ENCODE measurements around the gene POU3F2.
A peak's percentile ranks its signal among the peaks of the same experiment; 100 is the strongest.

Gene POU3F2

DNA sequence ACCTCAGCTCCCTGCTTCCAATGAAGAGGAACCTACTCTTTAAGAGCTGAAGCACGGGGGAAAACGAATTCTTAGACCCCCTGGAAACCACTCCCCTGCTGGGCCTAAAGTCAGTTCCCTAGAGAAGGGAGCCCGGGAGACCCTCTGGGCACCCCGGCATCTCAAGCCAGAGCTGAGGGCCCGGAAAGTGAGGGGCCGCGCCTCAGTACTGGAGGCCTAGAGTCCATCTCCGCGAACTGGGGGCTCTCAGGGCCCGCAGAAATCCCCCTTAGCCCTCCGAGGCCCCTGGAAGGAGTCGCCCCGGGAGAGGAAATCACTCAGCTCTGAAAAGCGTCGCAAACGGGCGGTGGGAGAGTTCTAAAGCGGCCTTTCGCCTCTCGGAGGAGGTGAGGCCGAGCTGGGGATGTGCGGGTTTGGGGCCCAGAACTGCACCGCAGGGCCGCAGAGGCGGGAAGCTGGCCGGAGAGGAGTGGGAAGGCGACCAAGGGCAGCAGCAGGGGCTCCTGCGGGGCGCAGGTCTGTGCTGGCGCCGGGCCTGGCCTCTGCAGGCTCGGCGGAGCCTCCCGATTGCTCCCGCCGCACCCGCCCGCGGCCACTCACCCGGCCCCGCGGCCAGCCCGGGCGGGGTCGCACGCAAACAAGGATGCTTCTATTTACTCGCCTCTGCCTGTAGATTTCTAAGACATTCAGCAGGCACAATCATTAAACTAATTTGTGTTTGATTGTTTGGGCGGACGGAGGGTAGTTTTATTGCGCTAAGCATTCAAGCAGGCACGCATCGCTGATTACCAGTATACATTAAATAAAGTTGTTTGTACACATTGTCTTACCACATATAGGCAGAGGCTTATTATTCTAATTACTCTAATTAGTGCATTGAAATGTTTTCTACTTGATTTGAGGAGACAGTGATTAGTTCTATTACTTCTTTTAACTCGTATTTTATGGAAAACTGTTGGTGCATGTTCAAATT is 9.2 kb downstream of the POU3F2 start:
- no peak for DNase-seq (ENCODE audit: low read depth in 2 of 2)

GRCh38 chr6:98844244-98845210 is 10.2 kb downstream of the POU3F2 start:
- DNase-seq (ENCODE audit: low read depth in 2 of 2), result no peak

GRCh38 chr6:98845211-98846020 is 11.0 kb downstream of the POU3F2 start:
- DNase-seq (ENCODE audit: low read depth in 2 of 2), result peak in 1 of 2 donors; percentile 42

GRCh38 chr6:98846021-98846380 is 11.6 kb downstream of the POU3F2 start:
- DNase-seq (ENCODE audit: low read depth in 2 of 2), result no peak

GRCh38 chr6:98847416-98847778 is 13.0 kb downstream of the POU3F2 start:
- no peak for DNase-seq (ENCODE audit: low read depth in 2 of 2)

DNA sequence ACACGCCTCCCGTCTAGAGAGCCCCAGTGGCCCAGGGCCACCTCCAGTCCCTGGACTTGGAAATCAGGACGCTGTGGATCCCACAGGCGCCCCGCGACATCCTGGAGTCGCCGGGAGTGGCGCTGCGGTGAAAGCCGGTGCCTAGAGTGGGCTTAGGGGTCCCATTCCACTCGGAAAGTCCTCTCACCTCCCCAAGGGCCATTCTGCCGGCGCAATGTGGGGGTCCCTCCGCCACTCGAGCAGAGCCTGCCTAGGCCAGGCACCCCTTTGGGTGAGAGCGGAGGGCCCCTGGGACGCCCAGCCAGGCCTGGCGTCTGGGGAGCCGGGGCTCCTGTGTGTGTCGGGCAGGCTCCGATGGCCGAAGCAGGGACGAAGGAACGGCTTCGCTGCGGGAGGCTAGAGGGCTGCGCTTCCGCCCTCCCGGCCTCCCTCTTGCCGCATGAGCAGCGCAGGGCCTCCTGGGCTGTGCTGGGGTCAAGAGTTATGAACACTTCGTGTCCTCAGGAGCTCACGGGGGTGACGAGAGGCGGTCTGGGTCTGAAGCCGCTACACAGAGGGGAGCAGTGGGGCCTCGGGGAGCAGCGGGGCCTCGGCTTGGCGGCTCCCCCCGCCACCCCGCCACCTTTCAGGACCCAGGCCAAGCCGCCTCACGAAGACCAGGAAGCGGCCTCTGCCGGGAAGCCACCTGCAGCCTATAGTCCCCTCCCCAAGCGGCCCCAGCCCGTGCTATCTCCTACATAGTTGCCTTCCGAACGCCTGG is 13.6 kb downstream of the POU3F2 start:
- no peak for DNase-seq (ENCODE audit: low read depth in 2 of 2)

- DNase-seq (ENCODE audit: low read depth in 2 of 2), result no peak
Measured at GRCh38 chr6:98848539-98849242, 14.3 kb downstream of the POU3F2 start.

DNA sequence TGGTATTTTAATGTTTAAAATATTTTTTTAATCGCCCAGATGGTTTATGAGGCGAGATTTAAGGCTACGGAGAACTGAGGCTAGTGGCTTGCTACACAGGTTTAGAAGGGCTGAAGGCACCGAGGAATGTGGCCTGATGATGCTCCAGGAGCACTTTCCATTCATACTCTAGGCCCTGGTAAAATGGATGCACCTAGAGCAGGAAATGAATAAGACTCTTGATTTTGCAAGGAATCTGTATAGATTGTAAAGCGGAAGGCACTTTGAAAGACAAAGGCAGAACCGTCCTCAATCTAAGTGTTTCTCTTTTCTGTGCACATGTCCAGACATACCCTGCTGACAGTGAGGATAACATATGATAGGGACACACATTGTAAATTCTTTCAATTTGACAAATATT is 30.1 kb downstream of the POU3F2 start:
- no peak for DNase-seq (ENCODE audit: low read depth in 2 of 2)

GRCh38 chr6:98871057-98871456 is 36.7 kb downstream of the POU3F2 start:
- no peak for DNase-seq (ENCODE audit: low read depth in 2 of 2)

GRCh38 chr6:98871821-98872220 is 37.4 kb downstream of the POU3F2 start:
- DNase-seq (ENCODE audit: low read depth in 2 of 2), result no peak

- no peak for DNase-seq (ENCODE audit: low read depth in 2 of 2)
Measured at GRCh38 chr6:98875375-98875774, 41.0 kb downstream of the POU3F2 start.

- no peak for DNase-seq (ENCODE audit: low read depth in 2 of 2)
Measured at GRCh38 chr6:98877250-98877649, 42.9 kb downstream of the POU3F2 start.

GRCh38 chr6:98880486-98880885 is 46.1 kb downstream of the POU3F2 start:
- DNase-seq (ENCODE audit: low read depth in 2 of 2), result no peak

- DNase-seq (ENCODE audit: low read depth in 2 of 2), result no peak
Measured at GRCh38 chr6:98885330-98885729, 51.0 kb downstream of the POU3F2 start.

GRCh38 chr6:98887650-98888049 is 53.3 kb downstream of the POU3F2 start:
- no peak for DNase-seq (ENCODE audit: low read depth in 2 of 2)
